Neural cell (in vitro differentiated cells): ENCODE measurements around the gene DUSP22. TPM values are rescaled to one million over a fixed set of nuclear protein-coding genes. Genes with fewer than 3 reads are reported as not detected.

Experiments used
- H2AFZ ChIP-seq: fragments of 200-600, 300-800 bp; sonication (generic), shearing (Covaris generic); 2 replicates; pipeline ENCODE4 v1.6.0; 2014; ENCODE audit warnings: low read depth, mild to moderate bottlenecking, antibody characterized with exemption, low read length, moderate library complexity
- H3F3A ChIP-seq: fragments of 200-600 bp; shearing (Covaris generic); 2 replicates; pipeline ENCODE4 v1.6.1; 2016; ENCODE audit warnings: mild to moderate bottlenecking, moderate library complexity, mixed read lengths, antibody characterized with exemption, low read length; ENCODE audit not compliant: insufficient read depth, poor library complexity, severe bottlenecking
- H3K27ac ChIP-seq: fragments of 200-600, 300-800 bp; sonication (generic), shearing (Covaris generic); 2 replicates; pipeline ENCODE4 v1.5.1; 2014; ENCODE audit warnings: mild to moderate bottlenecking, low read length, moderate library complexity
- H3K27me3 ChIP-seq: fragments of 300-800, 200-600 bp; sonication (generic), shearing (Covaris generic); 2 replicates; pipeline ENCODE4 v1.6.0; 2014; ENCODE audit warnings: mild to moderate bottlenecking, low read depth, low read length, moderate library complexity; ENCODE audit not compliant: insufficient read depth
- H3K36me3 ChIP-seq: fragments of 300-800, 200-600 bp; sonication (generic), shearing (Covaris generic); 2 replicates; pipeline ENCODE4 v1.5.1; 2014; ENCODE audit warnings: mild to moderate bottlenecking, antibody characterized with exemption, low read length, moderate library complexity; ENCODE audit not compliant: insufficient read depth
- H3K4me2 ChIP-seq: fragments of 300-800, 200-600 bp; sonication (generic), shearing (Covaris generic); 2 replicates; pipeline ENCODE4 v1.6.0; 2014; ENCODE audit warnings: mild to moderate bottlenecking, low read length
- H3K4me3 ChIP-seq: fragments of 300-800, 200-600 bp; sonication (generic), shearing (Covaris generic); 2 replicates; pipeline ENCODE4 v1.5.1; 2014; ENCODE audit warnings: mild to moderate bottlenecking, low read length, moderate library complexity
- H3K79me2 ChIP-seq: fragments of 200-600 bp; shearing (Covaris generic); replicated peaks from 2 replicates; pipeline ENCODE4 v1.6.0; 2014; ENCODE audit warnings: mild to moderate bottlenecking, low read length, moderate library complexity; ENCODE audit not compliant: insufficient read depth
- H3K9ac ChIP-seq: fragments of 300-800, 200-600 bp; sonication (generic), shearing (Covaris generic); 2 replicates; pipeline ENCODE4 v1.6.1; 2016; ENCODE audit warnings: mild to moderate bottlenecking, low read length, mixed read lengths
- H3K9me2 ChIP-seq: fragments of 200-600 bp; shearing (Covaris generic); 2 replicates; pipeline ENCODE4 v1.6.1; 2016; ENCODE audit warnings: mild to moderate bottlenecking, low read length, mixed read lengths; ENCODE audit not compliant: insufficient read depth
- H3K9me3 ChIP-seq: fragments of 200-600, 300-800 bp; sonication (generic), shearing (Covaris generic); 2 replicates; pipeline ENCODE4 v1.6.1; 2016; ENCODE audit warnings: mild to moderate bottlenecking, mixed run types, low read length, moderate library complexity, mixed read lengths
- H4K20me1 ChIP-seq: fragments of 200-600 bp; shearing (Covaris generic); 2 replicates; pipeline ENCODE4 v1.6.1; 2016; ENCODE audit warnings: mild to moderate bottlenecking, mixed run types; ENCODE audit not compliant: insufficient read depth
- CTCF ChIP-seq: fragments of 450-650 bp; IDR thresholded peaks from 2 replicates; pipeline ENCODE4 v1.5.1; 2014; ENCODE audit warnings: antibody characterized with exemption, mild to moderate bottlenecking, moderate library complexity; ENCODE audit not compliant: poor library complexity, severe bottlenecking
- EP300 ChIP-seq: fragments of 450-650 bp; conservative IDR thresholded peaks from 2 replicates; pipeline ENCODE4 v1.6.1; 2014; ENCODE audit warnings: antibody characterized with exemption, mild to moderate bottlenecking, moderate library complexity; ENCODE audit not compliant: poor library complexity, severe bottlenecking
- EZH2 ChIP-seq: fragments of 200-600, 300-800 bp; shearing (Covaris generic), sonication (generic); IDR thresholded peaks from 2 replicates; pipeline ENCODE4 v1.6.1; 2014; ENCODE audit warnings: antibody characterized with exemption, low read length, borderline replicate concordance, mild to moderate bottlenecking; ENCODE audit not compliant: insufficient read depth, poor library complexity, severe bottlenecking
- MXI1 ChIP-seq: fragments of 450-650 bp; conservative IDR thresholded peaks from 2 replicates; pipeline ENCODE4 v1.6.1; 2014; ENCODE audit warnings: antibody characterized with exemption, mild to moderate bottlenecking; ENCODE audit not compliant: poor library complexity, severe bottlenecking
- POLR2AphosphoS5 ChIP-seq: IDR thresholded peaks from 2 replicates; pipeline ENCODE4 v1.6.1; 2012
- RAD21 ChIP-seq: fragments of 450-650 bp; conservative IDR thresholded peaks from 2 replicates; pipeline ENCODE4 v1.6.1; 2014; ENCODE audit warnings: antibody characterized with exemption, mild to moderate bottlenecking, moderate library complexity
- REST ChIP-seq: IDR thresholded peaks from 2 replicates; pipeline ENCODE4 v1.6.1; 2012; ENCODE audit warnings: borderline replicate concordance
- SMC3 ChIP-seq: fragments of 450-650 bp; conservative IDR thresholded peaks from 2 replicates; pipeline ENCODE4 v1.6.1; 2014; ENCODE audit warnings: antibody characterized with exemption, mild to moderate bottlenecking, moderate library complexity; ENCODE audit not compliant: poor library complexity
- TAF1 ChIP-seq: IDR thresholded peaks from 2 replicates; pipeline ENCODE4 v1.6.1; 2012; ENCODE audit warnings: low read depth
- polyA plus RNA-seq: library from polyadenylated mRNA; depleted of rRNA; stranded (reverse); fragments of >200 nt; gene quantifications from 2 replicates; pipeline ENCODE4 v1.2.3, GENCODE V29; 2014

Gene DUSP22
- polyA plus RNA-seq, 1 donor from 2014 or later: 24.9 TPM

GRCh38 chr6:348860-349396 lies 56.6 kb downstream of the DUSP22 start:
- H3K4me2 ChIP-seq: no peak overlapping the region
- no peak overlapping the region for H2AFZ ChIP-seq
- H3K9me3 ChIP-seq: no peaks in the 10 kb centered on the region
- H3K27ac ChIP-seq: no peak overlapping the region
- H3K36me3 ChIP-seq: no peaks in the 10 kb centered on the region
- H3K79me2 ChIP-seq: no peaks in the 10 kb centered on the region
- H3K27me3 ChIP-seq: no peaks in the 10 kb centered on the region
- no peak overlapping the region for H3K4me3 ChIP-seq
- H3K9ac ChIP-seq: no peak overlapping the region
- TF ChIP-seq CTCF: no peak
- no peak for TF ChIP-seq REST
- no peaks in the 10 kb centered on the region for H4K20me1 ChIP-seq
- H3K9me2 ChIP-seq: no peaks in the 10 kb centered on the region
- no peaks in the 10 kb centered on the region for H3F3A ChIP-seq

- Histone ChIP-seq H3K27me3 (no peaks in the 10 kb centered on the region), H3K36me3 (no peaks in the 10 kb centered on the region), H2AFZ (no peak overlapping the region), H3K27ac (no peak overlapping the region), H3K4me2 (no peak overlapping the region), H3K9ac (no peak overlapping the region), H3K4me3 (no peak overlapping the region), H3K9me2 (no peaks in the 10 kb centered on the region), H3K9me3 (no peaks in the 10 kb centered on the region), H4K20me1 (no peaks in the 10 kb centered on the region), H3F3A (no peaks in the 10 kb centered on the region), H3K79me2 (no peaks in the 10 kb centered on the region)
- no peak for TF ChIP-seq EZH2
- no peak for TF ChIP-seq EP300
- no peak for TF ChIP-seq RAD21
- no peak for TF ChIP-seq POLR2AphosphoS5
- no peak for TF ChIP-seq CTCF
- no peak for TF ChIP-seq MXI1
- no peak for TF ChIP-seq REST
- TF ChIP-seq TAF1: no peak
- no peak for TF ChIP-seq SMC3
These were observed 57.2 kb downstream of the DUSP22 start for GRCh38 chr6:349491-349921.
